Endothelial cell of umbilical vein (primary cell): ENCODE results near the gene TRIM24. TPM values are rescaled to one million over a fixed set of nuclear protein-coding genes. Genes with fewer than 3 reads are reported as not detected.

Source experiments
- BruUV-seq: library from RNA; stranded (reverse); fragments of 400-500 nt; replicated peaks from 2 replicates; lab custom pipeline; 2021; lab: Mats Ljungman, UMichigan
- CTCF ChIA-PET: fragments of 300-600, 350-600 bp; sonication (Branson Sonifier 250); formaldehyde crosslinking; loops from one replicate; lab custom pipeline; 2021; ENCODE audit warnings: antibody characterized with exemption, inconsistent platforms; lab: Charles Lee
- POLR2A ChIA-PET: fragments of 300-600, 350-600 bp; sonication (Branson Sonifier 250); formaldehyde crosslinking; loops from one replicate; lab custom pipeline; 2021; ENCODE audit warnings: antibody characterized with exemption, inconsistent platforms; lab: Charles Lee
- DNase-seq: peaks from one replicate; pipeline ENCODE4 v3.0.0-alpha.2; 2011; ENCODE audit warnings: low read depth, low spot score
- FAIRE-seq: peaks from 2 replicates; lab custom pipeline; 2011; peaks lifted over from hg19 to GRCh38; lab: Jason Lieb, UNC
- H2AFZ ChIP-seq: 2 replicates; pipeline ENCODE4 v1.6.0; 2012; ENCODE audit warnings: low read depth, low read length, control low read depth, inconsistent platforms
- H3K27ac ChIP-seq: 2 replicates; pipeline ENCODE4 v1.5.1; 2011; ENCODE audit warnings: low read depth, mild to moderate bottlenecking, control low read depth, low read length, moderate library complexity; ENCODE audit not compliant: insufficient read depth
- H3K27me3 ChIP-seq, 2 experiments: 2 replicates each; pipeline versions ENCODE4 v1.6.0 to v1.6.1; 2011; ENCODE audit warnings: low read length in 2 of 2, mixed read lengths in 1 of 2; ENCODE audit not compliant: control insufficient read depth in 2 of 2, insufficient read depth in 2 of 2
- H3K36me3 ChIP-seq, 2 experiments: 2 replicates in 1 of 2; 3 replicates in 1 of 2; pipeline ENCODE4 v1.5.1; 2011; ENCODE audit warnings: low read length in 2 of 2, mild to moderate bottlenecking in 1 of 2, moderate library complexity in 1 of 2; ENCODE audit not compliant: control insufficient read depth in 2 of 2, insufficient read depth in 2 of 2; ENCODE audit errors: extremely low read depth in 1 of 2
- H3K4me1 ChIP-seq: 3 replicates; pipeline ENCODE4 v1.5.1; 2011; ENCODE audit warnings: mild to moderate bottlenecking, low read length; ENCODE audit not compliant: control insufficient read depth, insufficient read depth; ENCODE audit errors: extremely low read depth
- H3K4me2 ChIP-seq: 2 replicates; pipeline ENCODE4 v1.6.1; 2011; ENCODE audit warnings: low read length, control low read depth, mixed read lengths; ENCODE audit not compliant: insufficient read depth
- H3K4me3 ChIP-seq, 3 experiments: fragments of 200-600 bp in 1 of 3; sonication (generic), shearing (Covaris generic) in 1 of 3; replicated peaks in 1 of 3; 2 replicates each; pipeline ENCODE4 v1.5.1; 2011 to 2016; ENCODE audit warnings: control low read depth in 3 of 3, low read length in 3 of 3, mild to moderate bottlenecking in 2 of 3, inconsistent platforms in 1 of 3, low read depth in 1 of 3, moderate library complexity in 1 of 3; ENCODE audit not compliant: insufficient read depth in 1 of 3
- H3K79me2 ChIP-seq: 2 replicates; pipeline ENCODE4 v1.6.0; 2012; ENCODE audit warnings: low read length, inconsistent platforms; ENCODE audit not compliant: control insufficient read depth, insufficient read depth
- H3K9ac ChIP-seq: replicated peaks from 2 replicates; pipeline ENCODE3; 2011; ENCODE audit warnings: low read length, control low read depth; ENCODE audit not compliant: insufficient read depth; ENCODE audit errors: extremely low read depth
- H3K9me1 ChIP-seq: replicated peaks from 3 replicates; pipeline ENCODE4 v1.6.0; 2011; ENCODE audit warnings: mild to moderate bottlenecking, low read length; ENCODE audit not compliant: control insufficient read depth, insufficient read depth; ENCODE audit errors: extremely low read depth
- H3K9me3 ChIP-seq: replicated peaks from 2 replicates; pipeline ENCODE4 v1.5.1; 2012; ENCODE audit warnings: low read length, inconsistent platforms; ENCODE audit not compliant: control insufficient read depth, insufficient read depth
- H4K20me1 ChIP-seq: replicated peaks from 2 replicates; pipeline ENCODE3; 2011; ENCODE audit warnings: mild to moderate bottlenecking, low read length; ENCODE audit not compliant: control insufficient read depth, insufficient read depth; ENCODE audit errors: extremely low read depth
- EZH2 ChIP-seq: IDR thresholded peaks from 2 replicates; pipeline ENCODE4 v1.6.1; 2012; ENCODE audit warnings: borderline replicate concordance, low read depth, mild to moderate bottlenecking, moderate library complexity, low read length, inconsistent platforms; ENCODE audit not compliant: severe bottlenecking
- FOS ChIP-seq: IDR thresholded peaks from 2 replicates; pipeline ENCODE4 v1.6.1; 2011; ENCODE audit warnings: mild to moderate bottlenecking, low read length, moderate library complexity, borderline replicate concordance; ENCODE audit not compliant: insufficient read depth
- GATA2 ChIP-seq: IDR thresholded peaks from 2 replicates; pipeline ENCODE4 v1.7.0; 2011; ENCODE audit warnings: low read depth, mild to moderate bottlenecking, moderate library complexity, mixed read lengths, low read length; ENCODE audit not compliant: insufficient read length, insufficient read depth
- JUN ChIP-seq: IDR thresholded peaks from 2 replicates; pipeline ENCODE4 v1.6.1; 2011; ENCODE audit warnings: borderline replicate concordance, low read depth; ENCODE audit not compliant: insufficient read length, insufficient read depth
- MYC ChIP-seq: IDR thresholded peaks from one replicate; pipeline ENCODE4 v1.6.1; 2011; ENCODE audit warnings: mild to moderate bottlenecking, low read depth, low read length
- POLR2A ChIP-seq: IDR thresholded peaks from 2 replicates; pipeline ENCODE4 v1.6.1; 2012; ENCODE audit warnings: low read depth, mild to moderate bottlenecking, control low read depth, low read length
- POLR2AphosphoS5 ChIP-seq: IDR thresholded peaks from 2 replicates; pipeline ENCODE4 v1.6.1; 2012; ENCODE audit warnings: low read depth, mild to moderate bottlenecking, control low read depth, low read length, moderate library complexity; ENCODE audit not compliant: insufficient read depth
- dilution Hi-C: fragments of 300-500 bp; cut with MboI; formaldehyde crosslinking; loops from one replicate; pipeline ENCODE4 v1.15.0; 2019; ENCODE audit warnings: low sequenced_read_pairs; ENCODE audit not compliant: extremely low pct_ligation_motif_present
- intact Hi-C: fragments of 100-400 bp; cut with micrococcal nuclease; formaldehyde crosslinking; loops from one replicate; pipeline ENCODE4 v1.10.0; 2022
- polyA plus RNA-seq, 4 experiments: library from polyadenylated mRNA; depleted of rRNA in 3 of 4; stranded (reverse) in 3 of 4; unstranded in 1 of 4; fragments of >200 nt; gene quantifications; 2 replicates each; pipeline versions ENCODE4 v1.2.1 to v1.2.3, GENCODE V29; 2011 to 2012; ENCODE audit warnings: missing spikeins in 1 of 4
- total RNA-seq: library from RNA; stranded (reverse); gene quantifications from 2 replicates; pipeline ENCODE4 v1.2.3, GENCODE V29; 2021
- TF ChIP-seq, protein P1 (sequence below), 2 donors: IDR thresholded peaks; 1 replicate in 1 of 2; 2 replicates in 1 of 2; pipeline ENCODE4 v1.5.1; 2011; ENCODE audit warnings: low read length in 2 of 2, mild to moderate bottlenecking in 2 of 2, moderate library complexity in 2 of 2, control low read depth in 1 of 2, inconsistent platforms in 1 of 2, low read depth in 1 of 2; ENCODE audit not compliant: insufficient read depth in 1 of 2; ENCODE audit errors: extremely low read depth in 1 of 2
- TF ChIP-seq, protein P2 (sequence below): IDR thresholded peaks from 2 replicates; pipeline ENCODE4 v1.6.1; 2011; ENCODE audit not compliant: insufficient read depth, insufficient read length

Gene TRIM24
- total and polyA plus RNA-seq, 2 donors (not counting 3 experiments of a cell fraction or from before 2014, with no cell fraction given): 9.1 to 26.1 TPM

- FAIRE-seq (no peak), DNase-seq (no peak)
- CTCF ChIA-PET: no interaction called here
- no peak overlapping the region for H3K4me2 ChIP-seq
- no peaks in the 10 kb centered on the region for H3K27me3 ChIP-seq
- H3K4me3 ChIP-seq: no peak overlapping the region
- dilution Hi-C loops: no loop called here
- no peak for TF ChIP-seq FOS
- no peak for TF ChIP-seq EZH2
- TF ChIP-seq JUN: no peak
- no peak for TF ChIP-seq POLR2A
- no peak for TF ChIP-seq POLR2AphosphoS5
- no peak for TF ChIP-seq GATA2
- TF ChIP-seq MYC: no peak
- TF ChIP-seq, protein P1, sequence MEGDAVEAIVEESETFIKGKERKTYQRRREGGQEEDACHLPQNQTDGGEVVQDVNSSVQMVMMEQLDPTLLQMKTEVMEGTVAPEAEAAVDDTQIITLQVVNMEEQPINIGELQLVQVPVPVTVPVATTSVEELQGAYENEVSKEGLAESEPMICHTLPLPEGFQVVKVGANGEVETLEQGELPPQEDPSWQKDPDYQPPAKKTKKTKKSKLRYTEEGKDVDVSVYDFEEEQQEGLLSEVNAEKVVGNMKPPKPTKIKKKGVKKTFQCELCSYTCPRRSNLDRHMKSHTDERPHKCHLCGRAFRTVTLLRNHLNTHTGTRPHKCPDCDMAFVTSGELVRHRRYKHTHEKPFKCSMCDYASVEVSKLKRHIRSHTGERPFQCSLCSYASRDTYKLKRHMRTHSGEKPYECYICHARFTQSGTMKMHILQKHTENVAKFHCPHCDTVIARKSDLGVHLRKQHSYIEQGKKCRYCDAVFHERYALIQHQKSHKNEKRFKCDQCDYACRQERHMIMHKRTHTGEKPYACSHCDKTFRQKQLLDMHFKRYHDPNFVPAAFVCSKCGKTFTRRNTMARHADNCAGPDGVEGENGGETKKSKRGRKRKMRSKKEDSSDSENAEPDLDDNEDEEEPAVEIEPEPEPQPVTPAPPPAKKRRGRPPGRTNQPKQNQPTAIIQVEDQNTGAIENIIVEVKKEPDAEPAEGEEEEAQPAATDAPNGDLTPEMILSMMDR (IDR thresholded peaks at IDR 0.05; ENCODE audit: extremely low read depth in 1 of 2, insufficient read depth in 1 of 2, low read depth in 1 of 2, low read length in 2 of 2): no peak
- TF ChIP-seq, protein P2, sequence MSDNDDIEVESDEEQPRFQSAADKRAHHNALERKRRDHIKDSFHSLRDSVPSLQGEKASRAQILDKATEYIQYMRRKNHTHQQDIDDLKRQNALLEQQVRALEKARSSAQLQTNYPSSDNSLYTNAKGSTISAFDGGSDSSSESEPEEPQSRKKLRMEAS: no peak
- H3K4me1 ChIP-seq: no peaks in the 10 kb centered on the region
- no peaks in the 10 kb centered on the region for H3K9me3 ChIP-seq
- no peak overlapping the region for H2AFZ ChIP-seq
- intact Hi-C loops: no loop called here
- no TSS peak for BruUV-seq
- no peaks in the 10 kb centered on the region for H3K79me2 ChIP-seq
- no peak overlapping the region for H3K27ac ChIP-seq
- H3K9me1 ChIP-seq: no peaks in the 10 kb centered on the region
- H3K36me3 ChIP-seq: peaks cover 10 to 20% of the 10 kb centered on the region in 2 experiments
- POLR2A ChIA-PET: no interaction called here
- no peak overlapping the region for H3K9ac ChIP-seq
- no peaks in the 10 kb centered on the region for H4K20me1 ChIP-seq
These were observed 99.4 kb downstream of the TRIM24 start for GRCh38 chr7:138559448-138559847.
